Measurements from ENCODE around the gene BCL7A.

GRCh38 chr12:122006186-122006926, 15.3 kb upstream of the BCL7A start:
- TF ChIP-seq CTCF (conservative IDR thresholded peaks at IDR 0.05; ENCODE audit: low read depth in 2 of 2) = no peak
- TF ChIP-seq POLR2AphosphoS5 (IDR thresholded peaks at IDR 0.05; ENCODE audit: low read depth) = no peak
- TF ChIP-seq EZH2phosphoT487 (IDR thresholded peaks at IDR 0.05; ENCODE audit: unreplicated experiment) = no peak
- no peak for TF ChIP-seq STAT1 (IDR thresholded peaks at IDR 0.05; ENCODE audit: unreplicated experiment)
- TF ChIP-seq REST (IDR thresholded peaks at IDR 0.05; ENCODE audit: unreplicated experiment) = no peak
- no peak for TF ChIP-seq EZH2 (IDR thresholded peaks at IDR 0.05; ENCODE audit: low read depth, unreplicated experiment)
- no peak for TF ChIP-seq CREB1 (CRISPR knock-in tag; IDR thresholded peaks at IDR 0.05; ENCODE audit: low read depth)
- no peak for TF ChIP-seq ETS1 (IDR thresholded peaks at IDR 0.05)
- TF ChIP-seq ZNF331 (CRISPR knock-in tag; IDR thresholded peaks at IDR 0.05; ENCODE audit: low read depth) = no peak
- TF ChIP-seq ZNF462 (CRISPR knock-in tag; IDR thresholded peaks at IDR 0.05) = no peak
